GM19193 (cell line): ENCODE data around the gene ATXN10.
A peak's percentile ranks its signal among the peaks of the same experiment; 100 is the strongest.

Experiments
- POLR2A ChIP-seq: IDR thresholded peaks from 4 replicates; pipeline ENCODE4 v1.6.1; 2011; ENCODE audit not compliant: insufficient read depth, insufficient read length; ENCODE audit errors: extremely low read depth

Gene ATXN10

DNA sequence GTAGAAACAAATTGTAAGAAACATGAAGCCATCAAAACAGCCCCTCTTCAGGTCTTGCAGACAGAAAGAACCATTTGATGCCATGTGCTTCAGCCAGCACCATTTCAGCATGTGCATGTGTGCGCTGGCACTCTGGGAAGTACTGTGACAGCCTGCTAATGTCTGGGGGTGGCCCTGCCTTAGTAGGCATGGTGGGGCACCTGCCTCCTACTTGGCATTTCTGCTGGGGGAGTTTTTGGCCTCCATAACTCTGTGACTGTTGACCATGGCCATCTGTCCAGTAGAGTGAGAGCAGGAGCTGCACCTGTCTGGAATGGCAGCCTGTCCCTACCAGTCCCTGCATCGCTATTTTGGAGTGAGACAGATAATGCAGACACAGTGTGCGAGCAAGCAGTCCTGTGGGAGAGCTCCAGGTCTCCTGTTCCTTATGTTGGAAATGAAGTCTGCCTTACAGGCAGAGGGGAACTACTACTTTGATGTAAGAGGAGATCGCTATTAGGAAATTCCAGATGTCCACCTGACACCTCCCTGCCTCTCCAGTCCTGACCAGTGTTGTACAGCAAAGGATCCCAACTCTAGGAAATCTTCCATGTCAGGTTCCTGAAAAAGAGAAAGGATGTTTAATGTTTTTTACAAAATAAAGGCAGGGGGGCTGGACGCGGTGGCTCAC lies 102.5 kb downstream of the ATXN10 start:
- TF ChIP-seq POLR2A = no peak

DNA sequence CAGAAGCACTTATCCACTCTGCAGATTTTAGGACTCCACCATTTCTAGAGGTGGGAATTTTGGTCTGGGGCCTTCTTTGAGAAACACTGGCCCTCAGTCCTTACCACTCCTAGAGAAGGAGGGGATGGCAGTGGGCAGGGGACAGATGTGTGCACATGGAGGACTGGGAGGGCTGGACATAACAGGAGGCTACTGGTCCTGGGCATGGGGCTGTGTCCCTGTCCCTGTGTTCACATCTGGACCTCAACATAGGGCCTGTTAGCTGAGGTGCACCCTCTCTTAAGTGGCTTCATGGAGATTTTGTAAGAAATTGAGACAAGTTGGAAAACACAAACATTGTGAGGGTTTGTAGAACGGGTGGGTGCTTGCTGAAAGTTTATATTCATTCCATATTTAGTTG lies 103.4 kb downstream of the ATXN10 start:
- no peak for TF ChIP-seq POLR2A

DNA sequence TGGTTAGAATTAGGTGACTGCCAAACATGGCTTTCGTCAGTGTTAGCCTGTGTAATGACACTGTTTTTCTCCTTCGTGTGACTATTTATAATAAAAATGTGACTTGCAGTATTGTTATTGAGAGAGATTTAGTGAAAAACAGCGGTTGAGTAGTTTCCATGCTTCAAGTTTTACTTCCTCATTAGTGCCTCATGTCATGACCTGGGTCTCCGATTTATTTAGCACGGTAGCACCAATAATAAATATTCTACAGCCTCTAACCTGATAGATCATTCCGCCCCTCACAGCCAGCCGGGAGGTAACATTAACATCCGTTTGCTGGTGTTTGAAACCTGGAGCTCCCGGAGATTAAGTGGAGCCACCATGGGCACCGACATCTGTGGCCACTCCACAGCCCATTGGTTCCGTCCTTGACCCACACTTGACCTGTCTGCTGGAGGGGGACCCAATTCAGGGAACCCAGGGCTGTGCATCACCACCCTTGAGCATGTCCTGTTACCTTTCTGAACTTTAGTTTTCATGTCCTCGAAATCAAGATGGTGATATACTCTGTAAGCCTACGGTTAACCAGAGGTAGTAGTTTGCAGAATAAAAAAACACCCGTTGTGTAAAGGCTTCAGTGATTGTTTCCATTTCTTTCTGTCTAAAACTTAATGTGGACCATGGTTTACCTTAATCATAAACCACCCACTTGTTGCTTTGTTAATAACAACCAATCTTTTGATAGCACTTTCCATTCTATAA lies 104.1 kb downstream of the ATXN10 start:
- TF ChIP-seq POLR2A = peak; percentile 32

DNA sequence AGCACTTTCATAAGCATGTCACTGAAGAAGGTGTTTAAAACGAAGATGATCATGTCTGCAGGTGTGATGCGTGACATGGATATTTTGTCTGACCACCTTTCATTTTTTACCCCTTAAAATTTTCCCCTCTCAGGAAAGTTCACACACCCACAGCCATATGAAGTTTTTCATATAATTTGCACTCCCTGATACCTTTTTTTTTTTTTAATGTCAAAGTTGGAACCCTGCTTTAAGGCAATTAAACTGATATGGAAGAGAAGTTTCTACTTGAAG lies 104.6 kb downstream of the ATXN10 start:
- TF ChIP-seq POLR2A = no peak

DNA sequence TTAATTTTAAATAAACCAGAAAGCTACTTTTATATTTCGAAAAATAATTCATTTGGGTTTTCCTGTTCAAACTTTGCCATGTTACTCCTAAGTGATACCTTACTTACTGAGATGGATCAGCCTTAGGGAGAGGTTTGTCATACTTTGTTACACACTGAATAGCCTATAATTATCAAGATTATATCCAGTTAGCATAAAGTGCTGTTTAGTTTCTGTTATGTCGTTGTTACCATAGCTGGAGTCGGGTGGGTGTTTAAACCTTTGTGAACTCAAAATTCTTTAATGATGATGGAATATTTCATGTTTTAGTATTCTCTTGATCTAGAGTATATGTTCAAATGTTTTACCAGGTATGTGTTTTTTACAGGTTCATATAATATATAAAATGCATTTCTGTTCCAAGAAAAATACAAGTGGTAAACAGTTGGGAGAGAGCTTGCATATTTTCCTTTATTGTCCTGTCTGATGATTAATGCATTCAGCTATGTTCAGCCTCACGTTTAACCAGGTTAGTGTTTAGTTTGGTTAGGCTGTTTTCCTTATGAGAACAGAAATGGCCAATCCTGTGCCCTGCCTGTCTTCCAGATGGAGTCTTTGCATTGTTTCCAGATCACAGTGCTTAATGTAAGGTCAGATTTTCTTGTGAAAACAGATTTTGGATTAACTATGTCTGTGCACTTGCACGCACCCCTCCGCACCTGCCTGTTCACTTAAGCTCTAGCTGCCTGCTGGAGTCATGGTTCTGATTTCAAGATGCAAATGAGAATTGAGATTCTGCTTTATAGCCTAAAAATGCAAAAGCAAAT lies 105.6 kb downstream of the ATXN10 start:
- TF ChIP-seq POLR2A = no peak

DNA sequence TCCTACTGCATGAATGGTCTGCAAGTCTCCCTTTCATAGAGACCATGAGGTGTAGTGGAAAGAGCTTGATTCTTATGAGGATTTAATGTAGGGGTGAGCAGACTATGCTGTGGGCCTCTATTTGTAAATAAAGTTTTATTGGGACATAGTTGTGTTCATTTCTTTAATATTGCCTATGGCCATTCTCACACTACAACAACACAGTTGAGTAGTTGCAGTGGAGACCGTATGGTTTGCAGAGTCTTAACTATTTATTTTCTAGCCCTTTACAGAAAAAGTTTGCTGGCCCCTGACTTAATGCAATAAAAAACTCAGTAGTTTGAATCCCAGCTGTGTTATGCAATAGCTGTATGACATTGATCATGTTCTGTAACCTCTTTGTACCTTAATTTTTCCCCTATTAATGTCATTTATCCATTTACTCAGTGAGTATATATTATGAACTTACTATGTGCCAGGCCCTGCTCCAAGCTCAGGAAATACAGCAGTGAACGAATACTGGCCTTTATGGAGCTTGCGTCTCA lies 106.3 kb downstream of the ATXN10 start:
- TF ChIP-seq POLR2A = no peak

DNA sequence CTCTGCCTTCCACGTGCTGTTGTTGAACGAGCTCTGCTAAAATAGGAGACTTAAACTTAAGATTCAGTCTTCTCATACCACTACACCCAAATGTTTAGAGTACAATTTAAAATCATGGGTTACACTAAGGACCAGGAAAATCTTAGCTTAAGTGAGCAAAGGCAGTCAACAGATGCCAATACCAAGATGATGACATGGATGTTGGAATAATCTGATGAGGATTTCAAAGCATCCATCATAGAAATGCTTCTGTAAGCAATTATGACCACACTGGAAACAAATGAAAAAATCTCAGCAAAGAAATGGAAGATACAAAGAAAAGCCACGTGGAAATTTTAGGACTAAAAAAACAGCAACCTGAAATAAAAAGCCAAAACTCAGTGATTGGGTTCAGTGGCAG lies 109.8 kb downstream of the ATXN10 start:
- TF ChIP-seq POLR2A = no peak

DNA sequence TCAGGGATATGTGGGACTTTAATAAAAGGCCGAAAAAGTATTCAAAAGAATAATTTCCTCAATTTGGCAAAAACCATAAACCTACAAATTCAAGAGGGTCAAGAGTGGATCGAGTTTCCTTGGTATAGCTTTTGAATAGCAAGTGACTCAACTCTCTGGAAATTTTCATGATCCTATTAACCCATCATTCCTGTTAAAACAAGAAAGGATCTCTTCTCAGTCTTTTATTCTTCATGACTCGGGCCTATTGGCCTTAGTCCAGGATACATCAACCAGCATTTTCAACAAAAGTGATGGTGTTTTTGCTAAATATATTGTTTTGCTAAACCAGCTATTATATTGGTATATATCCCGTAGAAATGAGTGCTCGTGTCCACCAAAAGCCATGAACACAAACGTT lies 110.3 kb downstream of the ATXN10 start:
- TF ChIP-seq POLR2A = no peak

DNA sequence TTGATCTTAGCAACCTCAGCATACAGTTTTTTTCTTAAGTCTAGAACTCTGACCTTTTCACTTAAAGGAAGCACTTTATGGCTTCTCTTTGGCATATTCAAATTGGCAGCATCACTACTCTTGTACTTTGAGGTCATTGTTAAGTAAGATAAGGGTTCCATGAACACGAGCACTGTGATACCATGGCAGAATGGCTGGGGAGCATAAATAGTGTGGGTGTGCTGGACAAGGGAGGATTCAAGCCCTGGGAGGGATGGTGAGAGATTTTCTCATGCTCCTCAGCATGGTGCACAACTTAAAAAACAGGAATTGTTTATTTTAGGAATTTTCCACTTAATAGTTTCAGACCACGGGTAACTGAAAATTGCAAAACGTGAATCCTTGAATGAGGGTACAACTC lies 111.4 kb downstream of the ATXN10 start:
- TF ChIP-seq POLR2A = no peak

DNA sequence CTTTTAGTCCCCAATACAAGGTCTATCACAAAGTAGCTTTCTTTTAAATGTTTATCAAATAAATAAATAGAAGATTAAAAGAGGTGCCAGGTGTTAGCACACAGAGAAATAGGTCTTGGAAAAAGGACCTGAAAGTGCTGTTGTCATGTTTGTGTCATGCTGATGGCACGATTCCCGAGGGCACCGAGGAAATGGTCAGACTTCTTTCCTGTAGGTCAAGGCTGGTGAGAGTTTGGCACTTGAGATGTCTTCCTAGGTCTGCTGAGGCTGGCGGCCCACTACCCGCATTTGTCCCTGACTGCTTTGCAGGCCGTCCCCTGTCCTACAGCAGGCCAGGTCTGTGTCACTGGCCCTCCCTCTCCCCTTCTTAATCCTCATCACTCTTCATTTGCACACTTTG lies 112.1 kb downstream of the ATXN10 start:
- TF ChIP-seq POLR2A = no peak

DNA sequence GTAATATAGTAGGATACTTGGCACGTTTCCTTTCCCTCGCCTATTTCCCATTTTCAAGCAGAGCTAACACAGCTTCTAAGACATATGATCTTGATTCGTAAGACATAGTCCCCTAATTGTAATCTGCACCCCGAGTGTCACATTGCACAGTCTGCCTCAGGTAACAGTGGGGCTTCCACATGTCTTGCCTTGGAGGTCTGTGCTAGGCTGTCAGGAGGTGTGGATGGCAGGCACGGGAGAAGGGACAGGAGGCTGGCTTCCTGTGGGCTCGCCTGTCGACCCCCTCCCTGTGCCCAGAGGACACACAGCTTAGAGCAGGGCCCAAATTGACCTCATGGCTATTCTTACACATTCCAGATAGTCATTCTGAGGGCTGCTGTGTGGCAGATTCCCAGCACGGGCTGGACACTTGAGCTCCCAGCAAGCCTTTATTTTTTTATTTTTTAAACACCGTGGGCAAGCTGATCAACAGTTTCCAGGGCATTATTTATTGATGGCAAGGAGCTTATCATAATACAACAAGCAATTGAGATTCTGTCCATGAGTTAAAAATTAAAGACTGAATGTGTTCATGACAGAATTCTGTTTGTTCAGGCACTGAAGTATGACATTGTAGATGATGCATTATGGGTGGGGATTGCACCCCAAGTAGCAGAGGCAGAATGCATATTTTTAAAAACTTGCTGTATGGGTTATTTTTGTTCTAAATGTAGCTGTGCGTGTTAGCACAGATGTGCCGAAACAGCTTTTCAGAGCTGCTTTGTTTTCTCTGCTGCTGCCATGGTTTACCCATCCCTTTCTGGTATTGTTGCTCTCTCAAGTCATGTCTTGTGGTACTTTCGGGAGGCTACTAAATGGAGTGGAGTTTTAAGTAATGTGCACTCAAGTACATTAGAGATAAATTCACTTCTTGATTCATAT lies 113.0 kb downstream of the ATXN10 start:
- TF ChIP-seq POLR2A = no peak

DNA sequence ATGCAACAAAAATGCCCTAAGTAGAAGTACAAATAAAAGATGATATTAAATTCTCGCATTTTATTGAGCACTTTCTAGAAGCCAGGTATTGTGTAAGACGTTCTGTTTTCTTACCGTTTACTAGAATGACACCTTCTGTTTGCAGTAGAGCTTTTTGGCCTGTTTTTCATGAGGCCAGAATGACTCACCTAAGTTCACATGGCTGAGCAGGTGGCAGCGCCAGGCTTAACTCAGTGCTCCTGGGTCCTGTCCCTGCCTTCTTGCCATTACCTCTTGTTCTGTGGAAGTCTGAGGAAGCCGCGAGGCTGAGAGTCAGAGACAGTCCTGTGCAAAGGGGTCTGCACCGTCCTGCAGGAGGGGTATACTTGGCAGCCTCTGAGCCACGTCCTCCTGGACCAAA lies 113.8 kb downstream of the ATXN10 start:
- no peak for TF ChIP-seq POLR2A

DNA sequence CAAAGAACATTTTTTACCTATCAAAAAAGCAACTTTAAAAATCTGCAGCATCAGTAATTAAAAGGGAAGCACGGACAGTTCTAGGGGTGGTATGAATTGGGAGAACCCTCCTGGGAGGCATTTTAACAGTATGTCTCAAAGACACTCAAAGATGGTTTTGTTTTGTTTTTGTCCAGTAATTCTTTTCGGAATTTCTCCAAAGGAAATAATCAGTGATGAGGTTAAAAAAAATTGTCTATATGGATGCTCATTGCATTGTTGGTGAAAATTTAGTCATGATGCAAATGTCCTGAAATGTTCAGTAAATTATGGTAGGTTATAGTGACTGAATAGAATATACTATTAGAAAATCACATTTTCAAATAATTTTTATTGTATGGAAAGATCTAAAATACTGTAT lies 115.1 kb downstream of the ATXN10 start:
- no peak for TF ChIP-seq POLR2A

DNA sequence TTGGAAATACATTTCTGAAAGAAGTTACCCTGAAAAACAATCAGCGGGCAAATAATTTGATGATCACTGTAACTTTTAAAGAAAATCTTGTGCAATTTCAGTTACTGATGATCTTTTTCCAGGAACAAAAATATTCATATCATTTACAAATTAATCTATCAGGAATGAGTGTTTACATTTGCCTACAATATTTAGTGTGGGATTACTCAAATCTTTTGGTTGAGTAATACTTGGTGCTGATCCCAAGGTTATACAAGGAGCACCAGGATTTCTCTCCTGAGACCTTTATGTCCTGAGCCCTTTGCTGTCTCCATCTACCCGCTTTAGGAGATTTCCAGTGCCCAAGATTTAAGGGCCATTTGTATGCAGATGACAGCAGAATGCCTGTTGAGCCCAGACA lies 116.1 kb downstream of the ATXN10 start:
- TF ChIP-seq POLR2A = no peak

DNA sequence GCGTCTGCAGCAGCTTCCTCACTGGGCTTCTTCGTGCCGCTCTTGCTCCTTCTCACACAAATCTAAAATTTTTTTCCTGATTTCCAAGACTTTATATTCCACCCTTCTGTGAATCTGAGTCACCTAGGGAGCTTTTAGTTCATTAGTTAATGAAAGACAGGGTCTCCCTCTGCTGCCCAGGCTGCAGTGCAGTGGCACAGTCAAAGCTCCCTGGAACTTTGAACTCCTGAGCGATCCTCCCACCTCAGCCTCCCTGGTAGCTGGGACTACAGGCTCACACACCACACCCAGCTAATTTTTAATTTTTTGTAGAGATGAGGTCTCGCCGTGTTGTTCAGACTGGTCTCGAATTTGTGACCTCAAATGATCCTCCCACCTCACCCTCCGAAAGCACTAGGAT lies 116.9 kb downstream of the ATXN10 start:
- no peak for TF ChIP-seq POLR2A

DNA sequence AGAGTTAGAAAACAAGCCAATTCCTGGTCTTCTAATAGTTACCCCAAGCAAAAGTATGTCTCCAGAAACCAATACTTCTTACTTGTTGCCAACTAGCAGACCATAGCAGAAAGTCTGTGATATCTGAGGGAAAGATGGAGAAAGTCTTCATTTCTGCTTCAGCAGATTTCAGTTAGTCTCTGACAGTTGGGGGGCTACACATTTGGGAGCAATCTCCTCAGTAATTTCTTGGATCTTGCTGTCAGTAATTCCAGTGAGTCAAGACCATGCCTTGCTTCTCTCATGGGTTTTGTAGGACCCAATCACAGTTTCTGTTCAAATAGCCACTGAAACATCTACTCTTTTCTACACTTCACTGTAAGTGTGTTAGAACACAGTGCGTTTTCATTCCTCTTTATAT lies 118.8 kb downstream of the ATXN10 start:
- TF ChIP-seq POLR2A = no peak

DNA sequence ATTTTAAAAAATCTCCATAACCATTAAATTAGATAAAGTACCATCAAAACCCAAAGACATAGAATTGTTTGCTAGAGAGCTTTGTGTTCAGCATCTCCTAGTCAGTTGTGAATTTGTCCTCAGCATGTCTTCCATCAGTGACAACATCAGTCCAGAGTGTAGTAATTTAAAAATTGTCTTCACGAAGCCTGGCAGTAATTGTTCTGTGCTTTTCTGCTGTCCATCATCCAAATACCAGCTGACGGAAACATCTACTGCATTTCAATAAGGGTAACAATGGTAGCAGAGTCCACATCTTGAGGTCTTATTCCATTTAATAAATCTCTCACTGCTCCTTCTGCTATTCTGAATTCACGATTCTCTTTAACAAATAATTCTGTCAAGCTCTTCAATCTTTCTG lies 121.5 kb downstream of the ATXN10 start:
- TF ChIP-seq POLR2A = no peak
